Adrenal gland (tissue), 12 donors: ENCODE measurements around the gene BSCL2. TPM values are rescaled to one million over a fixed set of nuclear protein-coding genes. Genes with fewer than 3 reads are reported as not detected.
A peak's percentile ranks its signal among the peaks of the same experiment; 100 is the strongest.
"Not testable (repeated sequence)": the region's sequence is repeated elsewhere in the genome, so short reads cannot be mapped to it uniquely, and the experiment has no call there.

ENCODE experiments used
- DNase-seq, 7 donors: peaks; one replicate each; pipeline ENCODE4 v3.0.0-alpha.2; 2019 to 2020
- H3K27ac ChIP-seq, 5 donors: fragments of 200-600 bp; sonication (generic) in 4 of 5; 1 replicate in 3 of 5; 2 replicates in 2 of 5; pipeline versions ENCODE4 v1.5.1 to v1.8.0; 2016 to 2020; ENCODE audit warnings: mild to moderate bottlenecking in 1 of 5
- H3K27me3 ChIP-seq: fragments of 200-600 bp; 2 replicates; pipeline ENCODE4 v1.8.0; 2021
- H3K36me3 ChIP-seq, 2 donors: fragments of 200-600 bp; replicated peaks in 1 of 2; 1 replicate in 1 of 2; 2 replicates in 1 of 2; pipeline versions ENCODE4 v1.5.1 to v1.8.0; 2018 to 2022
- H3K4me1 ChIP-seq, 2 donors: fragments of 200-600 bp; replicated peaks in 1 of 2; 1 replicate in 1 of 2; 2 replicates in 1 of 2; pipeline versions ENCODE4 v1.5.1 to v1.8.0; 2018 to 2021
- H3K4me3 ChIP-seq, 4 donors: fragments of 200-600 bp; sonication (generic) in 3 of 4; one replicate each; pipeline ENCODE4 v1.5.1; 2016 to 2018
- H3K9me3 ChIP-seq, 3 donors: fragments of 200-600 bp; sonication (generic) in 1 of 3; replicated peaks in 1 of 3; 1 replicate in 2 of 3; 2 replicates in 1 of 3; pipeline versions ENCODE4 v1.5.1 to v1.8.0; 2016 to 2021
- CTCF ChIP-seq, 6 experiments: fragments of 450-650 bp in 4 of 6; fragments of 200-600 bp in 2 of 6; sonication (generic) in 1 of 6; IDR thresholded peaks; 1 replicate in 5 of 6; 2 replicates in 1 of 6; pipeline versions ENCODE4 v1.5.1 to v1.8.0; 2016 to 2021; ENCODE audit warnings: antibody characterized with exemption in 6 of 6, mild to moderate bottlenecking in 2 of 6, moderate library complexity in 1 of 6
- POLR2A ChIP-seq, 2 donors: fragments of 450-650 bp; IDR thresholded peaks; one replicate each; pipeline ENCODE4 v1.6.1; 2017; ENCODE audit warnings: antibody characterized with exemption in 2 of 2, mild to moderate bottlenecking in 2 of 2, moderate library complexity in 1 of 2
- WGBS, 4 donors: extraction: QIAGEN DNeasy Blood & Tissue Kit in 2 of 4; methylation state at CpG; one replicate each; pipeline versions ENCODE4 v1.1.5 to v1.1.7; 2013 to 2017; 5-methylcytosine and 5-hydroxymethylcytosine counted together
- intact Hi-C, 2 donors: fragments of 100-400 bp; cut with DNase I; formaldehyde crosslinking; loops; one replicate each; pipeline versions ENCODE4 v1.14.1 to v1.15.0; 2022 to 2023
- polyA plus RNA-seq, 3 donors: library from polyadenylated mRNA; stranded (reverse); fragments of 200-250 nt in 2 of 3; fragments of 350-450 nt in 1 of 3; fragmentation: Illumina TruSeq in 1 of 3; extraction: RNeasy Lipid Tissue Mini Kit (QIAGEN cat#74804) in 1 of 3; gene quantifications; one replicate each; pipeline ENCODE4 v1.2.3, GENCODE V29; 2013 to 2014
- total RNA-seq, 9 donors: library from RNA; depleted of rRNA in 4 of 9; stranded (reverse); fragments of >200 nt in 4 of 9; fragments of 120-200 nt in 1 of 9; fragmentation: NEBNext Ultra II Directional in 1 of 9; extraction: Animal tissue kit (Norgen Biotek cat#: 25700) in 1 of 9; gene quantifications; one replicate each; pipeline versions ENCODE4 v1.1.0 to v1.2.4, GENCODE V29; 2013 to 2023
- donor health status: healthy with polysubstance abuse.
- donor health status: Bipolar disorder and iron deficiency.
- donor health status: DM: yes; HTN: yes; CAD: no.
- donor health status: DM: no; HTN: no; CAD: no.
- donor health status: DM: no; HTN: no; CAD: no.
- donor health status: DM: yes; HTN: yes; CAD: no.

The BSCL2 gene
- total and polyA plus RNA-seq, 12 donors = 77.6 to 653 (median 131) TPM

DNA sequence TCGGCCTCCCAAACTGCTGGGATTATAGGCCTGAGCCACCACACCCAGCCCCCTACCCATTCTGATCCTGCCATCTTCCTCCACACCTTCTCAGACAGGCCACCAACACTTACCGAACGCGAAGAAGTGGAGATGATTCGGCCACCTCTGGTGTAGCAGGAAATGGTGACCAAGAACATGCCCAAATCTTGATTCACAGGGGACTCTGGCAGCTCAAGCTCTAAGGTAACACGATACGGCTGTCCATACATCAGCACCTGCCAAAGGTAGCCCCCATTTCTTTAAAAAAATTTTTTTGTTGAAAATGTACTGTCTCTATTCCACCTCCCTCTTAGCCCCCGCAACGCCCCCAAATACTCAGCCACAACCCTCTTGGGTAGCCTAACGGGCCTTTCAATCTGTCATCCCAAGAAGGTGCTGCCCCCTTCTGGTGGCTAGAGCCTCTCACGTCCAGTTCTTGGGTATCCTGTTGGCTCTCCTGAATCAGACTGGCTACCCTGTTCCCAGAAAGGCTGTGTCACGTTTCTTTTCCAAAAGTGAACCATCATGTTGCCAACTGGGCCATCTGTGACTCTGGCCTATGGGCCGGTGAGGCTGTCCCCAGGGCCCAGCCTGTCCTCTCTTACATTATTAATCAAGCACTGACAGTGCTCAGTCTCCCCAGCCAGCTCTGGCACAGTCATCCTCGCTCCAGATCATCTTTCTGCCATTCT, 12.6 kb downstream of the BSCL2 start:
- Histone ChIP-seq H3K4me3 (no peak overlapping the region), H3K36me3 (peaks cover 0 to 35% of the 10 kb centered on the region in 2 donors), H3K9me3 (no peaks in the 10 kb centered on the region), H3K27me3 (no peaks in the 10 kb centered on the region), H3K27ac (peak overlapping the region in 3 of 5 donors; percentile 22 to 62 (median 59)), H3K4me1 (peaks cover 0 to 2% of the 10 kb centered on the region in 2 donors)
- peak; percentile 84 to 95 (median 92) for DNase-seq
- intact Hi-C loops = loop anchor here in 1 of 2 donors (5.0 kb wide), 1 partner anchor 312 kb away; no protein-coding TSS in a partner anchor
- 38 to 48% (median 42%) methylated on average over 14 of the region's 14 CpGs for WGBS, 4 donors
- TF ChIP-seq POLR2A (IDR thresholded peaks at IDR 0.05) (peak in 1 of 2 donors; percentile 15), CTCF (IDR thresholded peaks at IDR 0.05) (peak; percentile 70 to 88 (median 84))

GRCh38 chr11:62693624-62694023, 13.6 kb downstream of the BSCL2 start:
- H3K9me3 ChIP-seq, H3K27me3 ChIP-seq, H3K27ac ChIP-seq, DNase-seq, H3K4me3 ChIP-seq: not testable (repeated sequence)
- 65 to 80% (median 75%) methylated on average over 2 to 4 of the region's 4 CpGs for WGBS, 4 donors
- intact Hi-C loops = loop anchor here in 1 of 2 donors (5.0 kb wide), 1 partner anchor 311 kb away; no protein-coding TSS in a partner anchor
- peaks cover 0 to 36% of the 10 kb centered on the region in 2 donors for H3K36me3 ChIP-seq
- H3K4me1 ChIP-seq = peaks cover 4 to 12% of the 10 kb centered on the region in 2 donors

GRCh38 chr11:62689421-62690183, 17.6 kb downstream of the BSCL2 start, which contains the start of gene LRRN4CL:
Gene LRRN4CL, minus strand, starts transcription at chr11:62689530. Its CDS starts 1,022 bp downstream, at chr11:62688508.
- Histone ChIP-seq H3K36me3 (peaks cover 0 to 36% of the 10 kb centered on the region in 2 donors), H3K27ac (peak within 1 kb of the TSS; percentile 35 to 77 (median 54)), H3K27me3 (no peaks in the 10 kb centered on the region), H3K4me3 (peak within 1 kb of the TSS in 1 of 4 donors; percentile 31), H3K9me3 (no peaks in the 10 kb centered on the region), H3K4me1 (peaks cover 4 to 23% of the 10 kb centered on the region in 2 donors)
- WGBS, 4 donors = 25 to 39% (median 32%) methylated on average over 10 to 11 of the region's 11 CpGs
- TF ChIP-seq CTCF (IDR thresholded peaks at IDR 0.05) (no peak), POLR2A (IDR thresholded peaks at IDR 0.05) (peak; percentile 33 to 71)
- intact Hi-C loops = loop anchor here in 1 of 2 donors (5.0 kb wide), 1 partner anchor 307 kb away; no protein-coding TSS in a partner anchor
- DNase-seq = peak; percentile 79 to 95 (median 89)

DNA sequence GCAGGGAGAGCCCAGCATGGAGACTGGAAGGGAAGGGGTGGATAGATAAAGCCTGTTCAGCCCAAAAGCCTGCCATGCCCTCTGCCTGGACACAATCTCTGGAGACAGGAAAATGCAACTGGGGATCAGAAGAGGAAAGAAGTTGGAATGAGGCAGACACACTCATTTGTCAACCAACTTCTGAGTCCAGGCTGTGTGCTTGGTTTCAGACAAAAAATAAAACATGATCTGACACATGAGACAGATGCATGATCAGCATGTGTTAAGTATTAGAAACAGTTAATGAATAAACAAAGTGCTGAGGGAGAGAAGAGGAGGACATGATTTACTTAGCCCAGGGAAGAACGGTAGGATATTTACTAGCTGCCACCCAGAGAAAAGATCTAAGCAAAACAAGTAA, 18.7 kb downstream of the BSCL2 start:
- Histone ChIP-seq H3K27ac (peak overlapping the region in 2 of 5 donors; percentile 54 to 62), H3K4me3 (peak overlapping the region in 1 of 4 donors; percentile 31), H3K9me3 (no peaks in the 10 kb centered on the region), H3K27me3 (no peaks in the 10 kb centered on the region), H3K36me3 (peaks cover 0 to 36% of the 10 kb centered on the region in 2 donors), H3K4me1 (peaks cover 4 to 23% of the 10 kb centered on the region in 2 donors)
- intact Hi-C loops = no loop called here
- TF ChIP-seq CTCF (IDR thresholded peaks at IDR 0.05) (no peak), POLR2A (IDR thresholded peaks at IDR 0.05) (no peak)
- no peak for DNase-seq
- WGBS, 4 donors = 20 to 40% (median 34%) methylated on average over 1 of the region's 1 CpG
